NCI-H748 (cell line): ENCODE data around the gene ROR2.

Experiments
- DNase-seq: peaks from one replicate; lab custom pipeline; 2025; ENCODE audit not compliant: unreplicated experiment; lab: John Stamatoyannopoulos, UW

Gene ROR2

GRCh38 chr9:91753711-91754110 is 196.3 kb downstream of the ROR2 start:
- no peak for DNase-seq

- no peak for DNase-seq
These were observed 198.1 kb downstream of the ROR2 start for GRCh38 chr9:91751922-91752321.

GRCh38 chr9:91750343-91750742 is 199.7 kb downstream of the ROR2 start:
- peak; percentile 47 for DNase-seq

- no peak for DNase-seq
These were observed 203.1 kb downstream of the ROR2 start for GRCh38 chr9:91746904-91747303.

- DNase-seq = no peak
These were observed 203.7 kb downstream of the ROR2 start for GRCh38 chr9:91746357-91746756.

GRCh38 chr9:91744114-91744513 is 205.9 kb downstream of the ROR2 start:
- DNase-seq = no peak

- no peak for DNase-seq
These were observed 208.5 kb downstream of the ROR2 start for GRCh38 chr9:91741522-91741921.

- no peak for DNase-seq
These were observed 209.3 kb downstream of the ROR2 start for GRCh38 chr9:91740701-91741100.

- DNase-seq = no peak
These were observed 213.0 kb downstream of the ROR2 start for GRCh38 chr9:91736898-91737601.

GRCh38 chr9:91736311-91736710 is 213.7 kb downstream of the ROR2 start:
- no peak for DNase-seq

GRCh38 chr9:91735049-91735448 is 215.0 kb downstream of the ROR2 start:
- DNase-seq = no peak

GRCh38 chr9:91734371-91734981 is 215.6 kb downstream of the ROR2 start:
- peak; percentile 58 for DNase-seq

GRCh38 chr9:91733006-91733624 is 216.9 kb downstream of the ROR2 start:
- DNase-seq = no peak

GRCh38 chr9:91732187-91733005 is 217.6 kb downstream of the ROR2 start:
- no peak for DNase-seq

GRCh38 chr9:91730806-91731205 is 219.2 kb downstream of the ROR2 start:
- no peak for DNase-seq

- no peak for DNase-seq
These were observed 220.5 kb downstream of the ROR2 start for GRCh38 chr9:91729558-91729842.

GRCh38 chr9:91727972-91728371 is 222.1 kb downstream of the ROR2 start:
- DNase-seq = no peak

GRCh38 chr9:91727316-91727861 is 222.6 kb downstream of the ROR2 start:
- DNase-seq = peak; percentile 42

- no peak for DNase-seq
These were observed 223.5 kb downstream of the ROR2 start for GRCh38 chr9:91726406-91727100.

GRCh38 chr9:91725651-91726050 is 224.4 kb downstream of the ROR2 start:
- DNase-seq = no peak
